ENCODE measurements around the gene PAX2. TPM values are rescaled to one million over a fixed set of nuclear protein-coding genes. Genes with fewer than 3 reads are reported as not detected.
"Not testable (repeated sequence)": the region's sequence is repeated elsewhere in the genome, so short reads cannot be mapped to it uniquely, and the experiment has no call there.

PAX2 gene
- polyA plus RNA-seq, 2 of the 4 experiments (the other 2 are of a cell fraction): 0.06 to 0.21 TPM

- DNase-seq (ENCODE audit: low read depth in 1 of 2, low spot score in 1 of 2): peak; percentile 58 to 78
- TF ChIP-seq FOSL2 (IDR thresholded peaks at IDR 0.05): no peak
- TF ChIP-seq FOSL2 (CRISPR knock-in tag; IDR thresholded peaks at IDR 0.05): peak; percentile 58
- TF ChIP-seq HOXA7 (CRISPR knock-in tag; IDR thresholded peaks at IDR 0.05): no peak
- TF ChIP-seq BHLHE40 (IDR thresholded peaks at IDR 0.05; ENCODE audit: low read depth, low read length): no peak
- peak; percentile 37; the same call in 1 of the 2 replicates for TF ChIP-seq ESRRA (IDR thresholded peaks at IDR 0.05; ENCODE audit: borderline replicate concordance, low read length)
- TF ChIP-seq MAFK (IDR thresholded peaks at IDR 0.05; ENCODE audit: partially characterized antibody): peak; percentile 72
- peak; percentile 40 for TF ChIP-seq ZFP36 (IDR thresholded peaks at IDR 0.05; ENCODE audit: borderline replicate concordance, partially characterized antibody)
- ChIA-PET POLR2A (no interaction called here), CTCF (interaction anchor here (0.9 to 1.5 kb wide), 4 partner anchors 9 to 47 kb away, joined by 3 to 5 read pairs (median 4); no protein-coding TSS in a partner anchor)
- Histone ChIP-seq H3K9me3 (no peaks in the 10 kb centered on the region), H3K27ac (peak overlapping the region; percentile 40 to 73), H3K4me1 (peaks cover 20% of the 10 kb centered on the region), H3K4me2 (peak overlapping the region; percentile 53), H3K4me3 (no peak overlapping the region)
- FAIRE-seq: peak; percentile 90
- WGBS (ENCODE audit: missing lambda C conversion rate): 87% methylated on average over 1 of the region's 1 CpG
- peak; percentile 85 to 88 for ATAC-seq
Measured at GRCh38 chr10:100697070-100697469, 48.3 kb upstream of the PAX2 start.

DNA sequence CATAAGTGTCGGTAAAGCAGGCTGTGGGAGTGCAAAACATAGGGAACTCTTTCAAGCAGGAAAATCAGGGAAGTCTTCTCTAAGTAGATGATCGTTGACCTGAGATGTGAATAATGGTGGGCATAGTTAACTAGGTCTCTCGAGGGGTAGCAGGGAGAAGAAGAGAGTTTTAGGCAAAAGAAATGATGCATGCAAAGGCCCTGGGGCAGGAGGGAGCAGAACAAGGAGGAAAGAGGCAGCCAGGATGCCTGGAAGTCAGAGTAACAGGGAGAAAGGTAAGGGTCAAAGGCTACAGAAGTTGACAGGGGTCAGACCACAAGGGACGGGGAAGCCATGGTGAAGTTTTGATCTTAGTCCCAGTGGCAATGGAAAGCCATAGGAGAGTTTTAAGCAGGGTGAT lies 47.8 kb upstream of the PAX2 start:
- Histone ChIP-seq H3K4me1 (peaks cover 20% of the 10 kb centered on the region), H3K9me3 (no peaks in the 10 kb centered on the region), H3K4me2 (peak overlapping the region; percentile 53), H3K27ac (peak overlapping the region; percentile 29 to 73), H3K4me3 (no peak overlapping the region)
- POLR2A ChIA-PET: no interaction called here
- CTCF ChIA-PET: interaction anchor here (1.2 to 1.5 kb wide), 3 partner anchors 14 to 46 kb away, joined by 3 to 5 read pairs (median 4); no protein-coding TSS in a partner anchor
- no peak for FAIRE-seq
- no peak for TF ChIP-seq ZFP36 (IDR thresholded peaks at IDR 0.05; ENCODE audit: borderline replicate concordance, partially characterized antibody)
- TF ChIP-seq SMC3 (IDR thresholded peaks at IDR 0.05): no peak
- no peak for TF ChIP-seq MYC (IDR thresholded peaks at IDR 0.05; ENCODE audit: borderline replicate concordance, low read length)
- no peak for TF ChIP-seq JUN (IDR thresholded peaks at IDR 0.05)
- no peak for TF ChIP-seq POLR2A (IDR thresholded peaks at IDR 0.05; ENCODE audit: low read length)
- DNase-seq (ENCODE audit: low read depth in 1 of 2, low spot score in 1 of 2): no peak
- ATAC-seq: no peak
- 63% methylated on average over 4 of the region's 4 CpGs for WGBS (ENCODE audit: missing lambda C conversion rate)

- H3K4me2 ChIP-seq; H3K9me3 ChIP-seq; H3K4me3 ChIP-seq; POLR2A ChIA-PET; DNase-seq (ENCODE audit: low read depth in 1 of 2, low spot score in 1 of 2); H3K27ac ChIP-seq; FAIRE-seq; ATAC-seq: not testable (repeated sequence)
- CTCF ChIA-PET: interaction anchor here (0.6 kb wide), 1 partner anchor 27 kb away, joined by 3 read pairs; no protein-coding TSS in a partner anchor
- peaks cover 13% of the 10 kb centered on the region for H3K4me1 ChIP-seq
- WGBS (ENCODE audit: missing lambda C conversion rate): 29% methylated on average over 2 of the region's 2 CpGs
Measured at GRCh38 chr10:100701704-100702103, 43.7 kb upstream of the PAX2 start.

DNA sequence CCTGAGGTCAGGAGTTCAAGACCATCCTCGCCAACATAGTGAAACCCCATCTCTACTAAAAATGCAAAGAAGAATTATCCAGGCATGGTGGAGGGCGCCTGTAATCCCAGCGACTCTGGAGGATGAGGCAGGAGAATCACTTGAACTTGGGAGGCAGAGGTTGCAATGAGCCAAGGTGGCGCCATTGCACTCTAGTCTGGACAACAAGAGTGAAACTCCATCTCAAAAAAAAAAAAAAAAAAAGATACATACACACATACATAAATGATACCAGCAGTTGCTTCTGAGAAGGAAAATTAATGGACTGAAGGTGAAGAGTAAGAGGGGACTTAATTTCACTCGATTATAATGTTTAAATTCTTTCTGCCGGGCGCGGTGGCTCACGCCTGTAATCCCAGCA lies 40.2 kb upstream of the PAX2 start:
- Histone ChIP-seq H3K9me3 (no peaks in the 10 kb centered on the region), H3K4me3 (no peak overlapping the region), H3K4me2 (no peak overlapping the region), H3K27ac (no peak overlapping the region), H3K4me1 (no peaks in the 10 kb centered on the region)
- TF ChIP-seq CTCF (IDR thresholded peaks at IDR 0.05) (0 out of 3 replicates have a peak, but pooled peaks have one; percentile 5), SREBF2 (IDR thresholded peaks at IDR 0.05) (no peak), KDM5A (IDR thresholded peaks at IDR 0.05) (no peak), GATA3 (IDR thresholded peaks at IDR 0.05; ENCODE audit: borderline replicate concordance) (no peak), RARB (CRISPR knock-in tag; IDR thresholded peaks at IDR 0.05) (no peak)
- ChIA-PET POLR2A (no interaction called here), CTCF (interaction anchor here (0.6 to 2.8 kb wide), 2 partner anchors 24 to 52 kb away, joined by 3 to 7 read pairs; no protein-coding TSS in a partner anchor)
- FAIRE-seq (no peak), DNase-seq (ENCODE audit: low read depth in 1 of 2, low spot score in 1 of 2) (peak in 1 of 2 experiments; percentile 39), ATAC-seq (peak in 1 of 2 experiments; percentile 40; a peak in 2 of 6 replicates)
- WGBS (ENCODE audit: missing lambda C conversion rate): 58% methylated on average over 9 of the region's 9 CpGs

All from A549 (cell line).